HG02588 (cell line): ENCODE results near the gene SLC6A5.

ENCODE experiments used
- ATAC-seq: cut with Tn5 transposase; IDR thresholded peaks from one replicate; pipeline ENCODE4 v1.9.1; 2021; ENCODE audit warnings: mild to moderate bottlenecking, moderate library complexity; ENCODE audit not compliant: unreplicated experiment

SLC6A5 gene

DNA sequence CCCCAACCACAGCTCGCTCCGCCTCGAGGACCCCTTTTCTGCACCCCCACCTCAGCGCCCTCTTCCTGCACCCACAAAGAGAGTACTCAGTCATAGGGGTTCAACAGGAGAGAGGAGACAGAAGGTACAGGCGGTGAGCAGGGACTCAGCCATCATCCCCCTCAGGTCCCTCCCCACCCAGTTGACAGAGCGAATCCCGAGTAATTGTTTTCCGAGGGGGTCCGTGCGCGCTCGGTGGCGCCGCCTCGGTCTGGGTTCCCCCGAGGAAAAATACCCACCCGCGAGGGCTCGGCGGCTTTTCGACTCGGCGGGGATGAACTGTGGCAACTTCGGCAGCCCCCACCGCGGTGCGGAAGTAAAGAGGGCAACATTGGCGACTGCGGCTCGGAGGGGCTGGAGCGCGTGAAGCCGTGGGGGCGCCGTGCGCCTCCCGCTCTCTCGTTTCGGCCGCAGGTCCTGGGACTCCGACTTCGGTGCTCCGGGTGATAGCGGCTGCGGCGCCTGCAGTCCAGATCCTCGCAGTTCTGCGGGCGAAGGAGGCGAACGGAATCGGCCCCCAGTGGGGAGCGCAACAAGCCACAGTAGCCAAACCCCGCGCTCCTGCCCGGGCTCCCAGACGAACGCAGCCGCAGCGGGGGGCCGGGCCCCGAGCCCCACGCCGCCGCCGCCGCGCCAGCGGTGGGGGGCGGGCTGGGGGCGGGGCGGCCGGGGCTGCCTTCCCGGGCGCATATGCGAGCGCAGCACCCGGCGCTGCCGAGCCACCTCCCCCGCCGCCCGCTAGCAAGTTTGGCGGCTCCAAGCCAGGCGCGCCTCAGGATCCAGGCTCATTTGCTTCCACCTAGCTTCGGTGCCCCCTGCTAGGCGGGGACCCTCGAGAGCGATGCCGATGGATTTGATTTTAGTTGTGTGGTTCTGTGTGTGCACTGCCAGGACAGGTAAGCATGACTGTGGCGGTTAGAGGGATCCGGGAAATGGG lies 69.7 kb downstream of the SLC6A5 start, which contains the start of gene NELL1:
TSS of gene NELL1 (plus strand) at position 743 of the 976 bp plus-strand sequence.
- no peak for ATAC-seq

DNA sequence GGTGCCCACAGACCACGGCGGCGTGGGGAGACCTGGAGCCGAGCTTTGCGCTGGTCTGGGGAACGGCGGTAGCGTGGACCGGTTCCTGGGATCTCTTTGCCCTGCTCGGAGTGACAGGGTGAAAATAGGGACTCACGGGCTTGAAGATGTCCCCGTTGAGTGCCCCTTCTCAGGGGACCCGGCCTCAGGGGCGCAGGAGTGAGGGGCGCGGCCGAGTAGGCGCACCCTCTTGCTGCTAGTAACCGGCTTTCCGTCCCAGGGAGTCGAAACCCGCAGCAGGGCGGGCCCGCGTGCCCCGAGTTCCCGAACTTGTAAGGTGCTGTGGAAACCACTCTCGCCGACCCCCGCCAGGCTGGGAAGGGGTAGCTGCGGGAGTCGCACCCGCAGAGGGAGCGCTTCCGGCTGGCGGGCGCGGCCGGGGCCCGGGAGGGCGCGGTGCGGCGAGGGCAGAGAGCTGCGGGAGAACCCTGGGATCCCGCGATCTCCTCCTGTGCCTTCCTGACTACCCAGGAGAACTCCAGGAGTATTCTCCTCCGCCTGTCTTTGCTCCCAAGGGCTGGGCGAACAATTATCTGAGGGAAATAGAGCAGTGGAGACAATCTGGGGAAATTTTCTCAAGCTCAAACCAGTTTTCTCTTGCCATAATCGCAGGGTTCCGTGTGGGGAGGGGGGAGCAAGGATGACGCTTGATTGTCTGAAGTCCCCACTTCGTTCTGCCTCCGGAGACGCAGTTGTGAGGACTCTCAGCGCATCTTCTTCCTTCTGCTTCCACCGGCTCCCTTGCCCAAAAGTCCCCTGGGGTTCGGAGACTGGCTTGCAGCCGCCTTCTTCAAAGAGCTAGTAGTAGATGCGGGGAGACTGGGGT lies 70.6 kb downstream of the SLC6A5 start:
- no peak for ATAC-seq

DNA sequence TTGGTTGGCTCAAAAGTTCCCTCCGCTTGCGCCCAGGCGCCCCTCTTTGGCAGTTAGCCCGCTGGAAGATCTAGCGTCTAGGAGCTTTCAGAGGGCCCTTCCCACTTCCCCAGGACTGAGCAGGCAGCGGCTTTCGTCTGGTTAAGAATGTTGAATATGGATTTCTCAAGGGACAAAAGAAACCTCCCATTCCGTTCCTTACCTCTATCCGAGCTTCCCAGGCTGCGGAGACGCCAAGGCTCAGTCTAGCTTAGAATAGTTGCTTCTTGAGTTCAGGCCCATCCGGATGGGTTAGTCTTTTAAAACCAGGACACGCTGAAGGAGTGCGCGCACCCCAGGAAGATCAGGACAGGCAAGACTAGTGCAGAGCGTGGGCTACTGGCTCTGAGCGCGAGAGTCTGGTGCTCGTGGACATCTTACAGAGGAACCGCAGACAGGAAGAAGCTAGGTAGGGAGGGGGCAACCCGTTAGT lies 71.6 kb downstream of the SLC6A5 start:
- no peak for ATAC-seq

GRCh38 chr11:20671856-20672546 lies 72.6 kb downstream of the SLC6A5 start:
- no peak for ATAC-seq

GRCh38 chr11:20672575-20672974 lies 73.2 kb downstream of the SLC6A5 start:
- no peak for ATAC-seq

- ATAC-seq: no peak
Observed at GRCh38 chr11:20676658-20677057, 77.2 kb downstream of the SLC6A5 start.

- no peak for ATAC-seq
Observed at GRCh38 chr11:20688761-20689160, 89.4 kb downstream of the SLC6A5 start.

GRCh38 chr11:20707876-20708275 lies 108.5 kb downstream of the SLC6A5 start:
- ATAC-seq: no peak
